Smooth muscle cell (in vitro differentiated cells): ENCODE results near the gene CKS1B. TPM values are rescaled to one million over a fixed set of nuclear protein-coding genes. Genes with fewer than 3 reads are reported as not detected.
A peak's percentile ranks its signal among the peaks of the same experiment; 100 is the strongest.

Experiments used
- DNase-seq: peaks from one replicate; lab custom pipeline; 2025; ENCODE audit not compliant: unreplicated experiment; lab: John Stamatoyannopoulos, UW
- H2AFZ ChIP-seq: fragments of 200-600 bp; sonication (generic); 2 replicates; pipeline ENCODE4 v1.6.0; 2016; ENCODE audit warnings: antibody characterized with exemption, low read depth, mild to moderate bottlenecking
- H3F3A ChIP-seq: fragments of 200-600 bp; sonication (generic); 2 replicates; pipeline ENCODE4 v1.6.0; 2017; ENCODE audit warnings: antibody characterized with exemption, low read depth
- H3K27ac ChIP-seq: fragments of 200-600 bp; sonication (generic); 2 replicates; pipeline ENCODE4 v1.5.1; 2016; ENCODE audit warnings: low read depth, mild to moderate bottlenecking
- H3K27me3 ChIP-seq: fragments of 200-600 bp; sonication (generic); 2 replicates; pipeline ENCODE4 v1.6.1; 2016; ENCODE audit warnings: low read depth, mild to moderate bottlenecking
- H3K36me3 ChIP-seq: fragments of 200-600 bp; sonication (generic); 2 replicates; pipeline ENCODE4 v1.5.1; 2016; ENCODE audit warnings: low read depth
- H3K4me1 ChIP-seq: fragments of 200-600 bp; sonication (generic); 2 replicates; pipeline ENCODE4 v1.5.1; 2016; ENCODE audit warnings: low read depth
- H3K4me2 ChIP-seq: fragments of 200-600 bp; sonication (generic); 2 replicates; pipeline ENCODE4 v1.6.0; 2016; ENCODE audit warnings: mild to moderate bottlenecking
- H3K4me3 ChIP-seq: fragments of 200-600 bp; sonication (generic); 2 replicates; pipeline ENCODE4 v1.5.1; 2016; ENCODE audit warnings: mild to moderate bottlenecking
- H3K79me2 ChIP-seq: fragments of 200-600 bp; sonication (generic); 2 replicates; pipeline ENCODE4 v1.6.0; 2016; ENCODE audit warnings: low read depth, mild to moderate bottlenecking
- H3K9ac ChIP-seq: fragments of 200-600 bp; sonication (generic); 2 replicates; pipeline ENCODE4 v1.6.0; 2016; ENCODE audit warnings: low read depth
- H3K9me3 ChIP-seq: fragments of 200-600 bp; sonication (generic); replicated peaks from 2 replicates; pipeline ENCODE4 v1.5.1; 2016; ENCODE audit warnings: low read depth
- H4K20me1 ChIP-seq: fragments of 200-600 bp; sonication (generic); 2 replicates; pipeline ENCODE4 v1.6.0; 2016; ENCODE audit warnings: low read depth
- CTCF ChIP-seq: fragments of 200-600 bp; sonication (generic); IDR thresholded peaks from 2 replicates; pipeline ENCODE4 v1.5.1; 2017; ENCODE audit warnings: borderline replicate concordance, mild to moderate bottlenecking, antibody characterized with exemption; ENCODE audit not compliant: insufficient read depth, poor library complexity, severe bottlenecking
- WGBS: methylation state at CpG from one replicate; pipeline ENCODE4 v1.1.7; 2016; ENCODE audit warnings: low lambda C conversion rate; 5-methylcytosine and 5-hydroxymethylcytosine counted together
- polyA plus RNA-seq: library from polyadenylated mRNA; unstranded; fragments of >200 nt; fragmentation: Nextera tagmentation; extraction: Ambion mirVana; gene quantifications from 2 replicates; pipeline ENCODE4 v1.2.1, GENCODE V29; 2016
- total RNA-seq: library from RNA; depleted of rRNA; stranded (reverse); fragments of >200 nt; gene quantifications from 2 replicates; pipeline ENCODE4 v1.2.3, GENCODE V29; 2014

Gene CKS1B
- total and polyA plus RNA-seq, 2 experiments from 2014 or later, result 41.6 to 116 TPM

GRCh38 chr1:154941333-154942013 is 33.0 kb upstream of the CKS1B start:
- H3K4me3 ChIP-seq, result no peak overlapping the region
- WGBS, result 76% methylated on average over 5 of the region's 5 CpGs
- TF ChIP-seq CTCF, result no peak

GRCh38 chr1:154943649-154944400 is 30.7 kb upstream of the CKS1B start:
- H2AFZ ChIP-seq, result no peak overlapping the region

More at GRCh38 chr1:154941333-154942013, 33.0 kb upstream of the CKS1B start:
- H3K36me3 ChIP-seq, result no peaks in the 10 kb centered on the region
- no peaks in the 10 kb centered on the region for H4K20me1 ChIP-seq
- no peak overlapping the region for H3K27ac ChIP-seq
- no peaks in the 10 kb centered on the region for H3F3A ChIP-seq
- H3K27me3 ChIP-seq, result no peaks in the 10 kb centered on the region
- no peak overlapping the region for H3K4me2 ChIP-seq
- no peak overlapping the region for H2AFZ ChIP-seq
- no peak for DNase-seq
- H3K79me2 ChIP-seq, result no peaks in the 10 kb centered on the region
- H3K9ac ChIP-seq, result no peak overlapping the region
- H3K4me1 ChIP-seq, result peaks cover 15% of the 10 kb centered on the region
- H3K9me3 ChIP-seq, result no peaks in the 10 kb centered on the region

GRCh38 chr1:154944401-154945159 is 29.9 kb upstream of the CKS1B start:
- H3F3A ChIP-seq, result no peaks in the 10 kb centered on the region
- H3K27ac ChIP-seq, result no peak overlapping the region
- no peaks in the 10 kb centered on the region for H4K20me1 ChIP-seq
- H2AFZ ChIP-seq, result no peak overlapping the region
- H3K27me3 ChIP-seq, result no peaks in the 10 kb centered on the region
- no peak overlapping the region for H3K4me3 ChIP-seq
- no peak for DNase-seq
- peaks cover 15% of the 10 kb centered on the region for H3K4me1 ChIP-seq
- H3K9ac ChIP-seq, result no peak overlapping the region
- TF ChIP-seq CTCF, result no peak
- no peaks in the 10 kb centered on the region for H3K79me2 ChIP-seq
- no peaks in the 10 kb centered on the region for H3K36me3 ChIP-seq
- H3K4me2 ChIP-seq, result no peak overlapping the region
- WGBS, result 71% methylated on average over 9 of the region's 9 CpGs
- H3K9me3 ChIP-seq, result no peaks in the 10 kb centered on the region

More at GRCh38 chr1:154943649-154944400, 30.7 kb upstream of the CKS1B start:
- no peaks in the 10 kb centered on the region for H4K20me1 ChIP-seq
- no peak overlapping the region for H3K4me3 ChIP-seq
- H3K27me3 ChIP-seq, result no peaks in the 10 kb centered on the region
- DNase-seq, result no peak
- 40% methylated on average over 5 of the region's 6 CpGs for WGBS
- no peaks in the 10 kb centered on the region for H3K36me3 ChIP-seq
- no peaks in the 10 kb centered on the region for H3K79me2 ChIP-seq
- no peak overlapping the region for H3K27ac ChIP-seq
- H3F3A ChIP-seq, result no peaks in the 10 kb centered on the region
- H3K9me3 ChIP-seq, result no peaks in the 10 kb centered on the region
- no peak overlapping the region for H3K4me2 ChIP-seq
- no peak overlapping the region for H3K9ac ChIP-seq
- TF ChIP-seq CTCF, result peak; percentile 58
- H3K4me1 ChIP-seq, result peaks cover 15% of the 10 kb centered on the region
